Sciatic nerve (tissue), 2 donors: Measurements from ENCODE around the gene SPNS2. TPM values are rescaled to one million over a fixed set of nuclear protein-coding genes. Genes with fewer than 3 reads are reported as not detected.

Experiments
- ATAC-seq: fragments of 200-7000 bp; cut with Tn5 transposase; one replicate; pipeline ENCODE4 v1.9.1; 2020; ENCODE audit warnings: mild to moderate bottlenecking, moderate library complexity
- DNase-seq: peaks from one replicate; pipeline ENCODE4 v3.0.0-alpha.2; 2020; ENCODE audit warnings: low spot score
- intact Hi-C: fragments of 100-400 bp; cut with DNase I; formaldehyde crosslinking; loops from one replicate; pipeline ENCODE4 v1.14.2; 2022
- total RNA-seq: library from RNA; stranded (reverse); fragmentation: NEBNext Ultra II Directional; extraction: Animal tissue kit (Norgen Biotek cat#: 25700); gene quantifications from one replicate; pipeline ENCODE4 v1.2.1, GENCODE V29; 2021
- donor health status: DM: no; HTN: no; CAD: no.
- donor health status: DM: no; HTN: no; CAD: no.

Gene SPNS2
- total RNA-seq, 1 donor from 2014 or later: 31.6 TPM

GRCh38 chr17:4479982-4480751 lies 18.5 kb upstream of the SPNS2 start:
- intact Hi-C loops: no loop called here
- DNase-seq (no peak), ATAC-seq (no peak)

DNA sequence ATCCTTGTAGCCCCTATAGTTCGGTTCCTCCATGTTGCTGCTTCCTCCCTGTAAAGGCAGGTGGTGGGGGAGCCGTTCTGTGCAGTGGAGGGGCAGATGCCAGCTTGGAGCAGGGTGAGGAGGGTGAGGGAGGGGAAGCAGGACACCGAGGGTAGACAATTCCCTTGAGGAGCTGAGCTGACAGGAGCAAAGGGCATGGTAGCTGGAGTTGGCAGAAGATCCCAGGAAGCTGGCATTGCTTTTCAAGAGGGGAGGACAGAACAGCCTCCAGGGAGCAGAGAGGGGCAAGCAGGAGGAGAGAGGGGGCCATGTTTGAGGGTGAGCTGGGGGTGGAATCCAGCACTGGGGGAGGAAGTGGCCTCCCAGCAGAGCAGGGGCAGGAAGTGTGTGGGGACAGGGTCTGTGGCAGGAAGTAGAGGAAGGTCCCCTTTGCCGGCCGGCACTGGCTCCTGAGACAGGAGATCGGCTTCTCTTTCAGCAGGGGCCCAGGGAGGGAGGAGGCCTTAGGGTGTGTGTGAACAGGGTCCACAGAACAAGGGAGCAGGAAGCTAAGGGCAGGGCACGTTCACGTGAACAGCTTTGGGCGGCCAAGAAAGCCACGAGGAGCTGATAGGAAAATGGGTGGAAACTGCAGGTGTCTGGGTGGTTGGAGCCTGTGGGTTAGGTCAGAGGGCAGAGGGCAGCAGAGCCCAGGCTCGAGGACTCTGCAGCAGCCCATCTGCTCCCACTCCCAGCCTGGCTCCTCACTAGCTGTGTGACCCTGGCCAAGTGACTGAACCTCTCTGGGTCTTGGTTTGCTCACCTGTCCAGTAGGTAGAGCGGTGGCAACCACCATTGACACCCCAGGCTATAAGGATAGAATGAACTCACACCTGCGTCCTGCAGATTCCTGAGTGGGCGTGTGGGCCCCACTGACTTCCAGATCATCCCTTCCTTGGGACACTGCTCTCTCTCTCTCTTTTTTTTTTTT lies 17.5 kb upstream of the SPNS2 start:
- ATAC-seq (peak; percentile 21), DNase-seq (no peak)
- intact Hi-C loops: no loop called here

DNA sequence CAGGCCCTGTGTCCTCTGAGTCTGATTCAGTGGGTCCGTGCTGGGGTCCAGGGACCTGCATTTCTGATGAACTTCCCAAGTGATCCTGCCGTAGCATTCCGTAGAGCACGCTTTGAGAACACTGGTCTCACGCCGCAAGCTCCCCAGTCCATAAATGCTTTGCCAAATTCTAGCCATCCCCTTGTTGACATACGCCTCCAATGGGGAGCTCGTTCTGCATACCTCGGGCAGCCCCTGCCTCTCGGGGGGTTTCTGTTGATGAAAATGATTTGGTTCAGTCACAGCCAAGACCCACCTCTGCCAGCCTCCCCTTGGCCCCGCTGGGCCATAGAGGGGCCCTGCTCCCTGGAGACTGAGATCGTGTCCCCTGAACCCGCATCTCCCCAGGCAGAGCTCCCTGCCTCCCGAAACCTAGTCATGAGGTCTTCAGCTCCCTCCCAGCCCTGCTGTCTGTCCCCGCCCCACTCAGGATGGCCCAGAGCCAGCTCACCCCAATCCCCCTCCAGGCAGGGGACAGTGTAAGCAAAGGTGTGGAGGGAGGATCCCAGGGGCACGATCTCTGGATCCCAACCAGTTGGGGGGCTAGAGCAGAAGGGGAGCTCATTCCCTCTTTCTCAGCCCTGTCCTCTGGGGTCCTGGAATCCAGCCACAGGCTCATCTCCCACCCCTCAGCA lies 16.2 kb upstream of the SPNS2 start:
- intact Hi-C loops: no loop called here
- DNase-seq (no peak), ATAC-seq (no peak)

DNA sequence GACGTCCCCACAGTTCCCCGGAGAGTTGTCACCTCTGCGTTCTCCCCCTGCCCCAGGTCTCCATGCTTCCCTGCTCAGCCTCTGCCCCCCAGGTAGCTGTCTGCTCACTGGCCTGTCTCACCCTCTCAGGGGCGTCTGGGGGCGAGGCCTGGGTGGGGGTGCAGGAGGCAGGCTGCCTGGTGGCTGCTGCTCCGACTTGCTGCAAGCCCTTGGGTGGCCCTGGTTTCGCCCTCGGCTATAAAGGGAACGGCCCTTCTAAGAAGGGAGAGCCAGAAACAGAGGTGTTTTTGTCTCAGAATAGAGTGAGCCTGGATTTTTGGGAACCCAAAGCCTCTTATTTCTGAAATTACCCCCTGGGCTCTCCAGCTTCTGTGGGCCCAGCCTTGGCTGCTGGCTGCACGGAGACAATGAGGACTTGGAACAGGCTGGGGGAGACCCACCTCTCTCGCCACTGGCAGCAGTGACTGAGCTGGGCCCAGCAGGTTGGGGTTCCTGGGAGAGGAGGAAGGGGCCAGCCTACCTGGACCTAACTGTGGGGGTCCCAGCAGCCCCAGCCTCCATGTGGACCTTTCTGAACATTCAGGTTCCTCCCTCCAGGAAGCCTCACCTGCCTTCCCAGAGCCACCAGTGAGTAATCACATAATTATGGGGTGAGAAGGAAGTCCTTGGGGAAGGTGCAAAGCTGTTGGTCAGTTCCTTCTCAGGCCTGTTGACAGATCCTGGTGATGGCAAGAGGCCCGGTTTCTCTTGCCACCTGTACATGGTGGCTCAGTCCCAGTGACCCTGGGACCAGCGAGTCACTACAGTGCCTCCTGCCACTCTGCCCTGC lies 15.5 kb upstream of the SPNS2 start:
- no peak for DNase-seq
- intact Hi-C loops: no loop called here
- no peak for ATAC-seq

DNA sequence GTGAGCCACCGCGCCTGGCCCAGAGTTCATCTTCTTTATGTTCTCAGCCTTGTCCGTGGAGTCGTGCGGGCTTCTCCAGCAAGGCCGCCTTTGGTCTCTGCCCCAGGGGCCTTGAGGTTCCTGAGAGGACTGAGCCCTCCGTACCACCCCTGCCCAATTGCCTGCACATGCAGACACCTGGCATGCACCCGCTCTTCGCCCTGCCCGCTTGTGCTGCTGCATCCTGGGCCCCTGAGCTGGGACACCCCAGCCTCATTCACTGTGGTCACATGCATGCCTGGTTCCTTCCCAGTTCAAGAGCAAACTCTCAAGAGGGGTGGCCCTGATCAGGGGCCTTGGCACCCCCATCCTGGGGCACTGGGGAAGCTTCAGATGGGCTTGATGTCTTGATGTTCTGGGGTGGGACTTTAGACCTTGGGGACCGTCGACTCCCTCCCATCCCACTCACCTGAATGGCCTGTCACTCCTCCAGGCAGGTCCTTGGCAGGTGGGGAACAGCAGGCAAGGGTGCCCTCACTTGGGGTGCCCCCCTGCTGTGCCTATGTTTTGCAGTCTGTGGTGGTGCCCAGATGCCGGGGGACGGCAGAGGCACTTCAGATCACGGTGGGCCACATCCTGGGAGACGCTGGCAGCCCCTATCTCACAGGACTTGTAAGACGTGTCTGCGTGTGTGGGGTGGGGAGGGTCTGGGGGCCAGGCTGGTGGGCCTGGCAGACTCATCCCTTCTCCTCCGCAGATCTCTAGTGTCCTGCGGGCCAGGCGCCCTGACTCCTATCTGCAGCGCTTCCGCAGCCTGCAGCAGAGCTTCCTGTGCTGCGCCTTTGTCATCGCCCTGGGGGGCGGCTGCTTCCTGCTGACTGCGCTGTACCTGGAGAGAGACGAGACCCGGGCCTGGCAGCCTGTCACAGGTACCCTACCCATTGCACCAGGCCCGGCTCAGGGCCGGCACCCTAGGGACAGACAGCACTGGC lies 12.7 kb upstream of the SPNS2 start:
- intact Hi-C loops: no loop called here
- ATAC-seq: no peak

DNA sequence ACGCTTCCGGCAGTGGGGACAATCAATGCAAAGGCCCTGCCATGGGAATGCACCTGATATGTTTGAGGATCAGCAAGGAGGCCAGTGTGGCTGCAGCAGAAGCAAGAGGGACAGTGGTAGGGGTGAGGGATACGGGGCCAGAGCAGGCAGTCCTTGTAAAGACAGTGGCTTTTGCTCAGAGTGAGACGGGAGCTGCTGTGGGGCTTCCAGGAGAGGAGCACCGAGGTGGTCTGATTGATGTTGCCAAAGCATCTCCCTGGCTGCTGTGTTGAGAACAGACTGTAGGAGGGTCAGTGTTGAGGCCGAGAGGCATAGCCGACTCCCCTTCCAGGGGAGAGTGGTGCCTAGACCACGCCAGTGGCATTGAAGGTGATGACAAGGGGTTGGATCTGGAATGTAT lies 11.4 kb upstream of the SPNS2 start:
- intact Hi-C loops: no loop called here
- no peak for ATAC-seq

More for the DNA sequence above, 12.7 kb upstream of the SPNS2 start:
- DNase-seq: no peak

DNA sequence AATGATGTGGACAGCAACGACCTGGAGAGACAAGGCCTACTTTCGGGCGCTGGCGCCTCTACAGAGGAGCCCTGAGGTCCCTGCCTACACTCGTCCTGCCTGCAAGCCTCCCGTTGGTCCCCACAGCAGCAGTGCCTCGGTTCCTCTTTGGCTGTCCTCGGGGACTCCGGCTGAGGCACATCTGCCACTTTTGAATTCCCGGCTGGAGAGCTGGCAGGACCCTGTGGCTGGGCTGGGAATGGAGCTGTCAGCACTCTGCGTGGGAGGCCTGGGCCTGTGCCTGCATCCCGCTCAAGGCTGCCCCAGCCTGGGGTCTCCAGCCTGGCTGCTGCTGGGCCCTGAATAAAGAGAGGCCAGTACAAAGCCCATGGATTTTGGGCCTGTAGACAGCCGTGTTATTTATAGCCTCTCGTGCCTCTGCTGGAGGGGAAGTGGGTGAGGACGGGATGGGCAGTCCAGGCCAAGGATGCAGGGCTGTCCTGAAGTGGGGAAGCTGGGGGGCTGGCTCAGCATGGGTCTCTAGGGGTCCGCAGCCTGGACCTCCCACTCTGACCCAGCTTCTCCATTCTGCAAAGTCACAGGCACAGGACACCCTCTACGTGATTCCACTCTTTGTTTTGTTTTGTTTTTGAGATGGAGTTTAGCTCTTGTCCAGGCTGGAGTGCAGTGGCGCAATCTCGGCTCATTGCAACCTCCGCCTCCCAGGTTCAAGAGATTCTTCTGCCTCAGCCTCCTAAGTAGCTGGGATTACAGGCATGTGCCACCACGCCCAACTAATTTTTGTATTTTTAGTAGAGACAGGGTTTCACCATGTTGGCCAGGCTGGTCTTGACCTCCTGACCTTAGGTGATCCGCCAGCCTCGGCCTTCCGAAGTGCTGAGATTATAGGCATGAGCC lies 10.6 kb upstream of the SPNS2 start:
- ATAC-seq (no peak), DNase-seq (no peak)
- intact Hi-C loops: no loop called here

More for the DNA sequence above, 11.4 kb upstream of the SPNS2 start:
- DNase-seq: no peak

DNA sequence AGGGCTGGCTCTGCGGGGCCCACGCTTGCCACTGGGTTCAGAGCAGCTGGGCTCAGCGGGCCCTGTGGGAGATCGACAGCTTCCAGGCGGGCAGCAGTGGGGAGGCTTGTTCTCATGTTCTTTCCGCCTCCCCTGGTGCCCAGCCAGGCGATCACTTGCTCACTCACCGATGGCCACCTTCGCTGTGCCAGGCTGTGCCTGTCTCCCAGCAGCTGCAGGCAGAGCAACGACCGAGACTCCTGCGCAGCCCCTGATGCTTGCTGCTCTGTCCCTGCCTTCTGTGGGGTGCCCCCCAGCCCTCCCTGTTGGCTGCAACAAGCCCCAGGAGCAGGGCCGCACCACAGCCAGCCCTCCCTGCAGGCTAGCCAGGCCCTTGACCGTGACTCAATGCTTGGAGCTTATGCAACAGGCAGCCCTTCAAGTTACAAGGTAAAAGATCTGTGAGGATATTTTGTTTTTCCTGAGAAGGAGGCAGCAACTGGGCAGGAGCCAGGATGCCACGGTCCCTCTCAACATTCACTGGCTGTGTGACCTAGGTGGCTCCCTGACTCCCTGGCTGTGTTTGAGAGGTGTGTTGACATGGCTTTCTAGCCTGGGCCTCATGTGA lies 9.6 kb upstream of the SPNS2 start:
- DNase-seq: no peak
- no peak for ATAC-seq
- intact Hi-C loops: no loop called here

GRCh38 chr17:4490109-4490591 lies 8.5 kb upstream of the SPNS2 start:
- DNase-seq (no peak), ATAC-seq (no peak)
- intact Hi-C loops: no loop called here

DNA sequence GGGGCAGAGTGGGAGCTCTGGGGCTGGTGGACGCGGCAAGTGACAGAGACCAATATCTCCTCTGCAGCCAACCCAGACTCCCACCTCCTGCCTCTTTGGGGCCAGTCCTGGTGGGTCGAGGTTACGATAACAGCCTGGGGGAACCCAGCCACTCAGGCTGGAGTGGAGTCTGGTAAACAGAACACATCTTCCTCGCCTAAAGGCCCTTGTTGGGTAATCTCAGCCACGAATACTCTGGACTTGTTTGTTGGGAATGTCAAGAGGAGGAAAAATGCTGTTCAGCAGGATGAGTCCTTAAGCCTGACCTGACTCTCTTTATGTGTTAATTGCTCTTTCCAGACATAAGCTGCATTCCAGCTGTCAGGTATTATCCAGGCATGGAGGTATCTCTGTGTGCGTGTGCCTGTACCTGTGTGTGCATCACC lies 8.0 kb upstream of the SPNS2 start:
- ATAC-seq (no peak), DNase-seq (no peak)
- intact Hi-C loops: no loop called here

- ATAC-seq: peak; percentile 56
- intact Hi-C loops: no loop called here
- DNase-seq: peak; percentile 73
Measured at GRCh38 chr17:4492721-4493561, 5.7 kb upstream of the SPNS2 start.

DNA sequence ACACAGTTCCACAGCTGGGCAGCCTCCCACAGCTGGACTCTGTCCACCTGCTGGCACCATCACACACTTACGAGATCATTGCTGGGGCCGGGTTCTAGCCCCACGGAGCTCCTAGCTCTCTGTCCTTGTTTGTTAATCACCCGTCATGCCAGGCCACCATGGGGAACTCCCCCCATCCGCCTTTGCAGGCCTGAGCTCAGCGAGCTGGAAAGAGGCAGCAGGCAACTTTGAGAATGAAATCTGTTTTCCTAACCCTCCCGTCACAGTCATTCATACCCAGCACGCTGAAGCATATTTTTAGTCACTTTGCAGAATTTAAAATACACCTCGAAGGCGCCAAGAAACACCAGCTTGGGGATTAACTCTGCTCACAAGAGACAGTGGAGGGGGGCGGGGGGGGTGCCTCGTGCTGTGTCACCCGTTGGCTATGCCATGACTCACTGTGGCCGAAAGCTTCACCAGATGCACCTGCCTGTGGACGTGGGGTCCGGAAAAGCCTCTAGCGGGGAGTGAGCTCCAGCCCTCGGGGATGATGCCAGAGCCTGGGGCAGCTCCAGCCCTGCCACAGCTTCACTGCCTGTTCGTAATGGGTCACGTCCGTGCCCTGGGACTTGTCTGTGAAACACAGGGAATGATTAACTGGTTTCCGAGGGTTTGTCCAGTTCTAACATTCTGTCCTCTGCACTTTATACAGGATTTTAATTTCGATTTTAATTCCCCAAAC lies 1.4 kb upstream of the SPNS2 start:
- intact Hi-C loops: no loop called here
- no peak for DNase-seq
- no peak for ATAC-seq

- intact Hi-C loops: no loop called here
- DNase-seq (peak; percentile 47), ATAC-seq (peak; percentile 11)
Measured at GRCh38 chr17:4499431-4500190, 930 bp downstream of the SPNS2 start.

- DNase-seq: no peak
- intact Hi-C loops: no loop called here
- no peak for ATAC-seq
Measured at GRCh38 chr17:4500191-4500571, 1.5 kb downstream of the SPNS2 start.
